ENCODE results near the gene STARD3. TPM values are rescaled to one million over a fixed set of nuclear protein-coding genes. Genes with fewer than 3 reads are reported as not detected.

STARD3 gene
- total RNA-seq, 1 donor from 2014 or later: 51.2 TPM

DNA sequence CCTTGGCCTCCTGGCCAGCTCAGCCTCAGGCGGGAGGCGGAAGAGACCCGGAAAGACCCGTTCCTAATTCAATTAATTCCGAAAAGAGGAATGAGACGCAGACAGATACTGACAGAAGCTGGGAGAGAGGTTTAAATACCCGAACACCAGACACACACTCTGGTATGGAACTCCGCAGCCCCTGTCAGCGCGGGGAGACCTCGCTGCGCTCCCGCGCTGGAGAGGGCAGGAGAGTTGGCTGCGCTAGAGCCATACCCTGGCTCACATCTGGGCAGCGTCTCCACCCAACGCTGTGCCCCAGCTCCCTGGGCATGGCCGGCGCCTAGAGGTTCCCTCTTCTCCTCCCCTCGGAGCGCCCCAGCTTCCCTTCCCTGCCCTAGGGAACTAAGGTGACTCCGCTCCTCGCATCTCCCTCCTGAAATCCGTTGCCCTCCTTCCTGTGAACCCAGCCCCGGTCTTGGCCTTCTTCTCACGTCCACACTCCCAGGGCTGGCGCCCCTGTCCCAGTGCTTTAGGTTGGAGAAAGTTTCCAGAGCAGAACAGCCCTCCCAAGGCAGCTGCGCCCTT is 37.2 kb upstream of the STARD3 start:
- no peak for FAIRE-seq

DNA sequence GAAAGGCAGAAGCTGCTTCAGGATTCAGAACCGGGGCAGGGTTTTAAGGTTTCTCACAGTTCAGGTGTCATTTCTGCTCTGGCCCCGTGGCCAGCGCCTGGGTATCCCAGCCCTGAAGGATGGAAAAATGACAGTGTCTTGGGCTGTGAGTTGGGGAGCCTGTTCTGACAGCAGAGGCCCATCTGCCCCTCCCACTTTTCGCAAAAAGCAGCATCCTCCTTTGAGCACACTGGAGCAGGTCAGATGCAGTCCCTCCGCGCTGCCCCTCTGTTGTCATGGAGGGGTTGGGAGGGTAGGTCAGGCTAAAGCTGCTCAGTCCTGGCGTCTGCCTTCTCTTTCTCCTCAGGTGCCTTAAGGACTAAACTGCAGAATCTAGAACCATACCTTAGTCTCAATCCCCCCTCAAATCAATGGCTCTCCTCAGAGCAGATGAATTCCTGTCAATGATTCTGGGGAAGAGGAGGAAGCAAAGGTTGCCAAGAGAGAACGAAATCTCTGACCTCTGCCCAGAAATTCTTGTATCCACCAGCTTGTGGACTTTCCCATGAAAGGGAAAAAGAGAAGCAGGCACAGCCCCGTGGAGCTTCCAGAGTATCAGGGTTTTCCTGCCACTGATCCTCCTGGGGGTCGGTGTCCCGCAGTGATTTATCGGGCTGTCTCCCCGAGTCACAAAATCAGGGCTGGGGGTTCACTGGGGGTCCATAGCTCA is 36.5 kb upstream of the STARD3 start:
- DNase-seq (ENCODE audit: low read depth): no peak
- no peaks in the 10 kb centered on the region for H3K9me3 ChIP-seq (ENCODE audit: insufficient read depth, low read depth, low read length)
- H3K27me3 ChIP-seq (ENCODE audit: insufficient read depth, low read length): peaks cover 95% of the 10 kb centered on the region
- H3K27ac ChIP-seq (ENCODE audit: low read depth, low read length): no peak overlapping the region
- no peaks in the 10 kb centered on the region for H3K36me3 ChIP-seq (ENCODE audit: insufficient read depth, low read length)
- peaks cover 1% of the 10 kb centered on the region for H3K4me1 Mint-ChIP-seq (ENCODE audit: low read depth, unreplicated experiment)
- H3K4me3 Mint-ChIP-seq (ENCODE audit: unreplicated experiment): no peak overlapping the region
- no peak for FAIRE-seq
- H2AFZ ChIP-seq (ENCODE audit: low read depth, low read length): no peak overlapping the region
- H3K4me3 ChIP-seq (ENCODE audit: insufficient read depth, low read depth, low read length): no peak overlapping the region
- H3K79me2 ChIP-seq (ENCODE audit: insufficient read depth, low read length): no peaks in the 10 kb centered on the region
- no peaks in the 10 kb centered on the region for H3K9me3 Mint-ChIP-seq (ENCODE audit: unreplicated experiment)
- H3K27ac Mint-ChIP-seq (ENCODE audit: unreplicated experiment): no peak overlapping the region
- H3K4me1 ChIP-seq (ENCODE audit: insufficient read depth, low read length): no peaks in the 10 kb centered on the region
- H3K4me2 ChIP-seq (ENCODE audit: low read length): no peak overlapping the region
- TF ChIP-seq, protein P1, sequence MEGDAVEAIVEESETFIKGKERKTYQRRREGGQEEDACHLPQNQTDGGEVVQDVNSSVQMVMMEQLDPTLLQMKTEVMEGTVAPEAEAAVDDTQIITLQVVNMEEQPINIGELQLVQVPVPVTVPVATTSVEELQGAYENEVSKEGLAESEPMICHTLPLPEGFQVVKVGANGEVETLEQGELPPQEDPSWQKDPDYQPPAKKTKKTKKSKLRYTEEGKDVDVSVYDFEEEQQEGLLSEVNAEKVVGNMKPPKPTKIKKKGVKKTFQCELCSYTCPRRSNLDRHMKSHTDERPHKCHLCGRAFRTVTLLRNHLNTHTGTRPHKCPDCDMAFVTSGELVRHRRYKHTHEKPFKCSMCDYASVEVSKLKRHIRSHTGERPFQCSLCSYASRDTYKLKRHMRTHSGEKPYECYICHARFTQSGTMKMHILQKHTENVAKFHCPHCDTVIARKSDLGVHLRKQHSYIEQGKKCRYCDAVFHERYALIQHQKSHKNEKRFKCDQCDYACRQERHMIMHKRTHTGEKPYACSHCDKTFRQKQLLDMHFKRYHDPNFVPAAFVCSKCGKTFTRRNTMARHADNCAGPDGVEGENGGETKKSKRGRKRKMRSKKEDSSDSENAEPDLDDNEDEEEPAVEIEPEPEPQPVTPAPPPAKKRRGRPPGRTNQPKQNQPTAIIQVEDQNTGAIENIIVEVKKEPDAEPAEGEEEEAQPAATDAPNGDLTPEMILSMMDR (IDR thresholded peaks at IDR 0.05; ENCODE audit: insufficient read depth, low read depth, low read length): no peak
- no peak for TF ChIP-seq EZH2 (IDR thresholded peaks at IDR 0.05; ENCODE audit: insufficient read depth, low read length)
- H4K20me1 ChIP-seq (ENCODE audit: insufficient read depth, low read length): peaks cover 31% of the 10 kb centered on the region
- H3K9ac ChIP-seq (ENCODE audit: low read length): no peak overlapping the region
- peaks cover 85% of the 10 kb centered on the region for H3K27me3 Mint-ChIP-seq (ENCODE audit: low read depth, unreplicated experiment)
- H3K36me3 Mint-ChIP-seq (ENCODE audit: low read depth, unreplicated experiment): peaks cover 3% of the 10 kb centered on the region

More for the DNA sequence above, 37.2 kb upstream of the STARD3 start:
- Histone ChIP-seq H4K20me1 (ENCODE audit: insufficient read depth, low read length) (peaks cover 31% of the 10 kb centered on the region), H3K79me2 (ENCODE audit: insufficient read depth, low read length) (no peaks in the 10 kb centered on the region), H3K36me3 (ENCODE audit: insufficient read depth, low read length) (no peaks in the 10 kb centered on the region), H3K4me3 (ENCODE audit: insufficient read depth, low read depth, low read length) (no peak overlapping the region), H3K27ac (ENCODE audit: low read depth, low read length) (no peak overlapping the region), H2AFZ (ENCODE audit: low read depth, low read length) (no peak overlapping the region), H3K4me1 (ENCODE audit: insufficient read depth, low read length) (no peaks in the 10 kb centered on the region), H3K9ac (ENCODE audit: low read length) (no peak overlapping the region), H3K9me3 (ENCODE audit: insufficient read depth, low read depth, low read length) (no peaks in the 10 kb centered on the region), H3K27me3 (ENCODE audit: insufficient read depth, low read length) (peaks cover 94% of the 10 kb centered on the region), H3K4me2 (ENCODE audit: low read length) (no peak overlapping the region)
- Mint-ChIP-seq H3K4me1 (ENCODE audit: low read depth, unreplicated experiment) (peaks cover 1% of the 10 kb centered on the region), H3K27ac (ENCODE audit: unreplicated experiment) (no peak overlapping the region), H3K4me3 (ENCODE audit: unreplicated experiment) (no peak overlapping the region), H3K36me3 (ENCODE audit: low read depth, unreplicated experiment) (peaks cover 3% of the 10 kb centered on the region), H3K27me3 (ENCODE audit: low read depth, unreplicated experiment) (peaks cover 88% of the 10 kb centered on the region), H3K9me3 (ENCODE audit: unreplicated experiment) (peaks cover 4% of the 10 kb centered on the region)
- no peak for DNase-seq (ENCODE audit: low read depth)
- TF ChIP-seq EZH2 (IDR thresholded peaks at IDR 0.05; ENCODE audit: insufficient read depth, low read length): peak; percentile 70
- TF ChIP-seq, protein P1 (IDR thresholded peaks at IDR 0.05; ENCODE audit: insufficient read depth, low read depth, low read length): no peak
